Measurements from ENCODE around the gene PCDH15. TPM values are rescaled to one million over a fixed set of nuclear protein-coding genes. Genes with fewer than 3 reads are reported as not detected.

The PCDH15 gene
- total RNA-seq, 1 experiment from 2014 or later, result 0.61 TPM

DNA sequence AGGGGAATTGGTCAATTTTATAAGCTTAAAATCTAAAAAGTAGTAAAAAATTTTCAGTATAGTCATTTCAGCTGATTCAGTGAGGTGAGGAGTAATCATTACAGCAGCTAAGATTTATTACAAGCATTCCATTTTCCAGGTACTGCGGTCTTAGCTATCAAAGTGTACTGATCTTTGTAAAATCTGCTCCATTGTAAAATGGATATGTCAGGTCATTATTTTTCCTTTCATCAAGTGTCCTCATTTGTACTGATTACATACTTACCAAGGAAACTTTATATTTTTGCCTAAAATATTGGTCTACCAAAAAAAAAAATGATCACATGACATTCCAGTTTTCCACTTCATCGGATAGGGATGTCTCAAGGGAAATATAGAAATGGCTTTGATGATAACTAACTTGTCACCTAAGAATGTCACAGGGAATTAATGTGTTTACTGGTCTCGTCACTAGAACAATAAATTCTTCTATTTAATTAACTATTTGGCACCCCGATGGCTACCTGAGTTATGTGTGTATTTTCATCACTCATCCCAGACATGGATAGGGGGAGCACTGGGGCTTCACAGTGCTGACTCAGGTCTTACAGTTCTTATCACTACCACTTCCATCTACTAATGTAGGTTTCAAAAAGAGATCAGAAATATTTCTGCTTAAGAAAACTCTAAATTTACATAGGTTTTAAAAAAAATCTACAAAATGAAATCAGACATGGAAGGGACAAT is 948.4 kb downstream of the PCDH15 start:
- WGBS (ENCODE audit: extremely low coverage, insufficient read length, low lambda C conversion rate), result no CpG with 5 or more reads among the region's 4 CpGs
- Histone ChIP-seq H3K4me2 (ENCODE audit: insufficient read depth, insufficient read length, low read length) (no peak overlapping the region), H3K9ac (ENCODE audit: extremely low read depth, insufficient read length, low read length) (no peak overlapping the region), H3K27me3 (ENCODE audit: insufficient read depth, low read length) (no peaks in the 10 kb centered on the region), H3K18ac (ENCODE audit: insufficient read length, low read depth, low read length) (no peak overlapping the region), H3K23me2 (ENCODE audit: insufficient read length, low read depth, low read length, poor library complexity, severe bottlenecking) (no peaks in the 10 kb centered on the region), H4K5ac (ENCODE audit: insufficient read length, low read depth, low read length) (no peak overlapping the region), H2AK5ac (ENCODE audit: insufficient read length, low read length) (no peak overlapping the region), H3K79me1 (ENCODE audit: insufficient read depth, low read depth, low read length, poor library complexity, severe bottlenecking) (no peaks in the 10 kb centered on the region), H2BK120ac (ENCODE audit: low read depth, low read length, poor library complexity, severe bottlenecking) (no peak overlapping the region), H2BK5ac (ENCODE audit: insufficient read length, low read length) (no peak overlapping the region), H2AFZ (ENCODE audit: low read length) (no peak overlapping the region), H3K4me1 (ENCODE audit: insufficient read depth, low read length) (no peaks in the 10 kb centered on the region), H3K9me3 (ENCODE audit: control insufficient read depth, low read depth, low read length) (no peaks in the 10 kb centered on the region), H3T11ph (ENCODE audit: low read length) (no peak overlapping the region), H3K79me2 (ENCODE audit: insufficient read depth, low read length) (no peaks in the 10 kb centered on the region), H3K56ac (ENCODE audit: insufficient read length, low read depth, low read length) (no peak overlapping the region), H3K27ac (ENCODE audit: insufficient read length, low read depth, low read length) (no peak overlapping the region), H2BK12ac (ENCODE audit: insufficient read length, low read depth, low read length) (no peak overlapping the region), H2BK20ac (ENCODE audit: low read depth, low read length, poor library complexity, severe bottlenecking) (no peak overlapping the region), H4K20me1 (ENCODE audit: control insufficient read depth, insufficient read depth, insufficient read length) (no peaks in the 10 kb centered on the region), H2BK15ac (ENCODE audit: low read depth, low read length) (no peak overlapping the region), H4K8ac (replicated peaks; ENCODE audit: insufficient read length, low read depth, low read length) (no peak overlapping the region), H3K4ac (ENCODE audit: low read depth, low read length) (no peak overlapping the region), H4K91ac (ENCODE audit: insufficient read length, low read depth, low read length) (no peak overlapping the region), H3K23ac (ENCODE audit: insufficient read length, low read depth, low read length) (no peak overlapping the region), H3K14ac (ENCODE audit: insufficient read depth, low read length) (no peak overlapping the region)
- Mint-ChIP-seq H3K4me3 (no peak overlapping the region), H3K9me3 (no peaks in the 10 kb centered on the region), H3K27ac (0 out of 7 replicates have a peak overlapping the region, but pooled peaks of 1 of the 3 experiments have one; percentile 18), H3K36me3 (ENCODE audit: insufficient read depth in 1 of 3, low read depth in 3 of 3) (no peaks in the 10 kb centered on the region), H3K4me1 (no peaks in the 10 kb centered on the region), H3K27me3 (ENCODE audit: low read depth) (no peaks in the 10 kb centered on the region)
- no peak for DNase-seq
- TF ChIP-seq, protein P1, sequence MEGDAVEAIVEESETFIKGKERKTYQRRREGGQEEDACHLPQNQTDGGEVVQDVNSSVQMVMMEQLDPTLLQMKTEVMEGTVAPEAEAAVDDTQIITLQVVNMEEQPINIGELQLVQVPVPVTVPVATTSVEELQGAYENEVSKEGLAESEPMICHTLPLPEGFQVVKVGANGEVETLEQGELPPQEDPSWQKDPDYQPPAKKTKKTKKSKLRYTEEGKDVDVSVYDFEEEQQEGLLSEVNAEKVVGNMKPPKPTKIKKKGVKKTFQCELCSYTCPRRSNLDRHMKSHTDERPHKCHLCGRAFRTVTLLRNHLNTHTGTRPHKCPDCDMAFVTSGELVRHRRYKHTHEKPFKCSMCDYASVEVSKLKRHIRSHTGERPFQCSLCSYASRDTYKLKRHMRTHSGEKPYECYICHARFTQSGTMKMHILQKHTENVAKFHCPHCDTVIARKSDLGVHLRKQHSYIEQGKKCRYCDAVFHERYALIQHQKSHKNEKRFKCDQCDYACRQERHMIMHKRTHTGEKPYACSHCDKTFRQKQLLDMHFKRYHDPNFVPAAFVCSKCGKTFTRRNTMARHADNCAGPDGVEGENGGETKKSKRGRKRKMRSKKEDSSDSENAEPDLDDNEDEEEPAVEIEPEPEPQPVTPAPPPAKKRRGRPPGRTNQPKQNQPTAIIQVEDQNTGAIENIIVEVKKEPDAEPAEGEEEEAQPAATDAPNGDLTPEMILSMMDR (conservative IDR thresholded peaks at IDR 0.05), result no peak

Measured in H9 (cell line).